Ecto neural progenitor cell (in vitro differentiated cells): ENCODE results near the gene ZNF23.
A peak's percentile ranks its signal among the peaks of the same experiment; 100 is the strongest.
"Not testable (repeated sequence)": the region's sequence is repeated elsewhere in the genome, so short reads cannot be mapped to it uniquely, and the experiment has no call there.

Experiments used
- DNase-seq: peaks from one replicate; pipeline ENCODE4 v3.0.0-alpha.2; 2018; ENCODE audit warnings: low spot score

Gene ZNF23

GRCh38 chr16:71461686-71462648, at the start of gene ZNF23:
ZNF23 (minus strand) TSS chr16:71462247; CDS start chr16:71456796, 5,451 bp downstream.
- DNase-seq, result peak; percentile 88

- no peak for DNase-seq
Observed at GRCh38 chr16:71507061-71507460, 45.0 kb upstream of the ZNF23 start.

GRCh38 chr16:71504901-71505300, 42.9 kb upstream of the ZNF23 start:
- no peak for DNase-seq

- not testable (repeated sequence) for DNase-seq
Observed at GRCh38 chr16:71504051-71504450, 42.0 kb upstream of the ZNF23 start.

- DNase-seq, result no peak
Observed at GRCh38 chr16:71501547-71501946, 39.5 kb upstream of the ZNF23 start.

GRCh38 chr16:71500964-71501363, 38.9 kb upstream of the ZNF23 start:
- no peak for DNase-seq

- peak; percentile 54 for DNase-seq
Observed at GRCh38 chr16:71499775-71500364, 37.8 kb upstream of the ZNF23 start.

- DNase-seq, result no peak
Observed at GRCh38 chr16:71498031-71498430, 36.0 kb upstream of the ZNF23 start.

GRCh38 chr16:71493213-71493612, 31.2 kb upstream of the ZNF23 start:
- no peak for DNase-seq

GRCh38 chr16:71492786-71493185, 30.7 kb upstream of the ZNF23 start:
- DNase-seq, result no peak

- no peak for DNase-seq
Observed at GRCh38 chr16:71491054-71491453, 29.0 kb upstream of the ZNF23 start.

- no peak for DNase-seq
Observed at GRCh38 chr16:71490361-71490760, 28.3 kb upstream of the ZNF23 start.

GRCh38 chr16:71489122-71489521, 27.1 kb upstream of the ZNF23 start, which contains the start of gene ZNF19:
ZNF19 (minus strand) TSS chr16:71489324; CDS start chr16:71482114, 7,210 bp downstream.
- DNase-seq, result no peak

- peak; percentile 80 for DNase-seq
Observed at GRCh38 chr16:71484006-71484893, 22.2 kb upstream of the ZNF23 start.

GRCh38 chr16:71482569-71482968, 20.5 kb upstream of the ZNF23 start:
- no peak for DNase-seq

- DNase-seq, result no peak
Observed at GRCh38 chr16:71480956-71481355, 18.9 kb upstream of the ZNF23 start.

GRCh38 chr16:71479420-71479819, 17.4 kb upstream of the ZNF23 start:
- no peak for DNase-seq

GRCh38 chr16:71476457-71477124, 14.5 kb upstream of the ZNF23 start:
- DNase-seq, result no peak

- no peak for DNase-seq
Observed at GRCh38 chr16:71474864-71475263, 12.8 kb upstream of the ZNF23 start.

- DNase-seq, result no peak
Observed at GRCh38 chr16:71473891-71474290, 11.8 kb upstream of the ZNF23 start.

- DNase-seq, result no peak
Observed at GRCh38 chr16:71472931-71473330, 10.9 kb upstream of the ZNF23 start.

GRCh38 chr16:71472051-71472450, 10.0 kb upstream of the ZNF23 start:
- no peak for DNase-seq
